Stomach (tissue), 9 donors: Measurements from ENCODE around the gene IAH1. TPM values are rescaled to one million over a fixed set of nuclear protein-coding genes. Genes with fewer than 3 reads are reported as not detected.
"Not testable (repeated sequence)": the region's sequence is repeated elsewhere in the genome, so short reads cannot be mapped to it uniquely, and the experiment has no call there.

ENCODE experiments used
- DNase-seq, 2 donors: peaks; one replicate each; pipeline versions ENCODE4 v3.0.0 to v3.0.0-alpha.2; 2013 to 2019
- H3K27ac ChIP-seq, 5 donors: fragments of 200-600 bp in 4 of 5; sonication (generic) in 4 of 5; one replicate each; pipeline ENCODE4 v1.5.1; 2013 to 2019; ENCODE audit warnings: mild to moderate bottlenecking in 1 of 5, moderate library complexity in 1 of 5
- H3K27me3 ChIP-seq, 3 donors: fragments of 200-600 bp; sonication (generic); one replicate each; pipeline ENCODE4 v1.5.1; 2017 to 2019; ENCODE audit warnings: mixed run types in 1 of 3
- H3K36me3 ChIP-seq, 4 donors: fragments of 200-600 bp; sonication (generic); 1 replicate in 3 of 4; 2 replicates in 1 of 4; pipeline ENCODE4 v1.5.1; 2016 to 2019
- H3K4me1 ChIP-seq, 4 donors: fragments of 200-600 bp; sonication (generic); one replicate each; pipeline ENCODE4 v1.5.1; 2016 to 2019
- H3K4me3 ChIP-seq, 4 donors: fragments of 200-600 bp; sonication (generic) in 3 of 4; one replicate each; pipeline ENCODE4 v1.5.1; 2016 to 2019; ENCODE audit warnings: mild to moderate bottlenecking in 1 of 4
- H3K9me3 ChIP-seq, 4 donors: fragments of 200-600 bp; sonication (generic); one replicate each; pipeline ENCODE4 v1.5.1; 2016 to 2019
- CTCF ChIP-seq, 7 experiments: fragments of 450-650 bp in 4 of 7; fragments of 200-600 bp in 3 of 7; sonication (generic) in 3 of 7; IDR thresholded peaks; one replicate each; pipeline ENCODE4 v1.5.1; 2016 to 2019; ENCODE audit warnings: antibody characterized with exemption in 7 of 7, control low read depth in 2 of 7, mild to moderate bottlenecking in 1 of 7
- EP300 ChIP-seq: sonication (generic); formaldehyde crosslinking; IDR thresholded peaks from one replicate; pipeline ENCODE4 v1.6.1; 2017; ENCODE audit warnings: antibody characterized with exemption
- POLR2A ChIP-seq, 4 donors: fragments of 450-650 bp; IDR thresholded peaks; one replicate each; pipeline ENCODE4 v1.6.1; 2016; ENCODE audit warnings: antibody characterized with exemption in 4 of 4, control low read depth in 2 of 4, mild to moderate bottlenecking in 1 of 4, moderate library complexity in 1 of 4
- POLR2AphosphoS5 ChIP-seq, 3 donors: sonication (generic); formaldehyde crosslinking; IDR thresholded peaks; one replicate each; pipeline ENCODE4 v1.6.1; 2016; ENCODE audit warnings: antibody characterized with exemption in 3 of 3
- WGBS, 5 donors: extraction: QIAGEN DNeasy Blood & Tissue Kit in 3 of 5; methylation state at CpG; one replicate each; pipeline versions ENCODE4 v1.1.5 to v1.1.7; 2013 to 2018; 5-methylcytosine and 5-hydroxymethylcytosine counted together
- intact Hi-C: fragments of 100-400 bp; cut with DNase I; formaldehyde crosslinking; loops from one replicate; pipeline ENCODE4 v1.15.1; 2023; ENCODE audit warnings: low total_unique reads
- polyA plus RNA-seq, 3 donors: library from polyadenylated mRNA; stranded (reverse); fragments of 200-250 nt; gene quantifications; one replicate each; pipeline ENCODE4 v1.2.3, GENCODE V29; 2013
- total RNA-seq, 5 donors: library from RNA; depleted of rRNA; stranded (reverse); fragments of >200 nt; gene quantifications; one replicate each; pipeline versions ENCODE4 v1.1.0 to v1.2.3, GENCODE V29; 2014 to 2016
- donor health status: healthy with polysubstance abuse.
- donor health status: Bipolar disorder and iron deficiency.
- donor health status: healthy.

IAH1 gene
- total and polyA plus RNA-seq, 8 donors, result 29.8 to 204 (median 53.5) TPM

GRCh38 chr2:9494081-9494480, 19.7 kb downstream of the IAH1 start:
- WGBS, 5 donors, result 79 to 95% (median 90%) methylated on average over 1 of the region's 1 CpG
- no peak overlapping the region for H3K4me3 ChIP-seq
- H3K27me3 ChIP-seq, result no peaks in the 10 kb centered on the region
- H3K27ac ChIP-seq, result no peak overlapping the region
- TF ChIP-seq POLR2A (IDR thresholded peaks at IDR 0.05), result no peak
- no peak for TF ChIP-seq EP300
- no peak for TF ChIP-seq POLR2AphosphoS5 (IDR thresholded peaks at IDR 0.05)
- no peak for TF ChIP-seq CTCF (IDR thresholded peaks at IDR 0.05)
- no peaks in the 10 kb centered on the region for H3K9me3 ChIP-seq
- H3K36me3 ChIP-seq, result peaks cover 65 to 97% (median 86%) of the 10 kb centered on the region in 4 donors
- peaks cover 0 to 7% (median 0%) of the 10 kb centered on the region in 4 donors for H3K4me1 ChIP-seq
- intact Hi-C loops, result no loop called here
- DNase-seq, result no peak

- WGBS, 5 donors, result 83 to 93% (median 91%) methylated on average over 4 of the region's 4 CpGs
- H3K9me3 ChIP-seq, result no peaks in the 10 kb centered on the region
- peaks cover 0 to 7% (median 0%) of the 10 kb centered on the region in 4 donors for H3K4me1 ChIP-seq
- intact Hi-C loops, result no loop called here
- no peak for TF ChIP-seq POLR2A (IDR thresholded peaks at IDR 0.05)
- TF ChIP-seq POLR2AphosphoS5 (IDR thresholded peaks at IDR 0.05), result no peak
- TF ChIP-seq EP300, result no peak
- no peak for TF ChIP-seq CTCF (IDR thresholded peaks at IDR 0.05)
- no peaks in the 10 kb centered on the region for H3K27me3 ChIP-seq
- no peak for DNase-seq
- H3K36me3 ChIP-seq, result peaks cover 47 to 90% (median 82%) of the 10 kb centered on the region in 4 donors
- no peak overlapping the region for H3K27ac ChIP-seq
- no peak overlapping the region for H3K4me3 ChIP-seq
These were observed 22.7 kb downstream of the IAH1 start for GRCh38 chr2:9497017-9497416.

- 73 to 100% (median 92%) methylated on average over 1 of the region's 1 CpG for WGBS, 5 donors
These were observed 23.9 kb downstream of the IAH1 start for GRCh38 chr2:9498210-9498609.

DNA sequence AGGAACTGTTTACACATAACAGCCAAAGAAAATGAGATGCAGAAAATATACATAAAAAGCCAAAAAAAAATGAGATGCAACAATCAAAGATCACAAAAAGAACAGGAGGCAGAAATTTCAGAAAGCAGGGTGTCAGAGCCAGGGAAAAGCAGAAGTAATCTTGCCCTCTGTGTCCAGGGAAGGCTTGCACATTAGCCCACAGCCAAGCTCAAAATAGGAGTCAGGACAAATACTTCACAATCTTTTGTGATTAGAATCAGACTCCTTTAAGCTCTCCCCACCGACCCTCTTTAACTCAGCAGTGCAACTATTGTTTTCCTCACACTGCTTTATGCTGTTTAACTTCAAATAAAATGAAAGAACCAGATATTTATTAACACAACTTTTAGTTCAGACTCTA, 34.6 kb downstream of the IAH1 start:
- H3K27me3 ChIP-seq, result no peaks in the 10 kb centered on the region
- H3K4me3 ChIP-seq, result no peak overlapping the region
- no peaks in the 10 kb centered on the region for H3K9me3 ChIP-seq
- no peak for TF ChIP-seq CTCF (IDR thresholded peaks at IDR 0.05)
- TF ChIP-seq POLR2A (IDR thresholded peaks at IDR 0.05), result no peak
- TF ChIP-seq POLR2AphosphoS5 (IDR thresholded peaks at IDR 0.05), result no peak
- no peak for TF ChIP-seq EP300
- no peak overlapping the region for H3K27ac ChIP-seq
- no peaks in the 10 kb centered on the region for H3K4me1 ChIP-seq
- intact Hi-C loops, result no loop called here
- DNase-seq, result no peak
- 6 to 31% (median 16%) methylated on average over 1 of the region's 1 CpG for WGBS, 5 donors
- peaks cover 7 to 92% (median 81%) of the 10 kb centered on the region in 4 donors for H3K36me3 ChIP-seq

More at GRCh38 chr2:9498210-9498609, 23.9 kb downstream of the IAH1 start:
- no peak for DNase-seq
- Histone ChIP-seq H3K4me1 (peaks cover 0 to 7% (median 0%) of the 10 kb centered on the region in 4 donors), H3K4me3 (no peak overlapping the region), H3K27ac (no peak overlapping the region), H3K9me3 (no peaks in the 10 kb centered on the region), H3K36me3 (peaks cover 41 to 88% (median 82%) of the 10 kb centered on the region in 4 donors), H3K27me3 (no peaks in the 10 kb centered on the region)
- intact Hi-C loops, result no loop called here
- TF ChIP-seq EP300 (no peak), POLR2AphosphoS5 (IDR thresholded peaks at IDR 0.05) (no peak), CTCF (IDR thresholded peaks at IDR 0.05) (no peak), POLR2A (IDR thresholded peaks at IDR 0.05) (no peak)

DNA sequence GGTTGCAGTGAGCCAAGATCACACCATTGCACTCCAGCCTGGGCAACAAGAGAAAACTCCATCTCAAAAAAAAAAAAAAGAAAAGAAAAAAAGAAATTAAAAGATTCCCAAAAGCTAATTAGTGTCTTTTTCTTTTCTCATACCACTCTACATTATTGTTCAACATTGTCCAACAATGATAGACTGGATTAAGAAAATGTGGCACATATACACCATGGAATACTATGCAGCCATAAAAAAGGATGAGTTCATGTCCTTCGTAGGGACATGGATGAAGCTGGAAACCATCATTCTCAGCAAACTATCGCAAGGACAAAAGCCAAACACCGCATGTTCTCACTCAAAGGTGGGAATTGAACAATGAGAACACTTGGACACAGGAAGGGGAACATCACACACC, 39.6 kb downstream of the IAH1 start:
- H3K9me3 ChIP-seq, H3K27me3 ChIP-seq, H3K4me3 ChIP-seq, H3K27ac ChIP-seq, H3K4me1 ChIP-seq, intact Hi-C loops, DNase-seq: not testable (repeated sequence)
- H3K36me3 ChIP-seq, result peaks cover 13 to 86% (median 79%) of the 10 kb centered on the region in 4 donors
- 89 to 100% (median 96%) methylated on average over 3 of the region's 3 CpGs for WGBS, 5 donors
